Measurements from ENCODE around the gene PLEKHA5. TPM values are rescaled to one million over a fixed set of nuclear protein-coding genes. Genes with fewer than 3 reads are reported as not detected.
A peak's percentile ranks its signal among the peaks of the same experiment; 100 is the strongest.

PLEKHA5 gene
- total RNA-seq, 1 experiment from 2014 or later = 4.6 TPM

DNA sequence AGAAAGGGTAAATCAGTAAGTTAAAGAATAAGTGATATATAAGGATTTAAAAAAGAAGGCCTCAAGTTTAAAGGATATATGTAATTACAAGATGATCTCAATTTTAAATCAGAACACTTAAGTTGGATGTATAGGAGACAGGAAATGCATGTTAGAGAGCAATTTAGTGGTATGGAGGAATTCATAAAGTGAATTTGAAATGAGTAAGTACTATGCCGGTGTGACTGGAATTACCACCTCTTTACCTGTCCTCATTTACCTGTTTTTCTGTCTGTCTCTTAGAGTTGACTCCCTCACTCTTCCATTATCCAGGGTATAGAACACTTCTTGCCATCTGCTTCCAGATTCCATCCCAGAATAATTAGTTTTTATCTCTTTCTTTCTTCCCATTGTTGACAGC is 73.5 kb downstream of the PLEKHA5 start:
- H3K4me3 ChIP-seq = no peak overlapping the region
- no peak for DNase-seq
- no peaks in the 10 kb centered on the region for H3K36me3 ChIP-seq
- H3K9me3 ChIP-seq = no peaks in the 10 kb centered on the region
- no peaks in the 10 kb centered on the region for H3K27me3 ChIP-seq

DNA sequence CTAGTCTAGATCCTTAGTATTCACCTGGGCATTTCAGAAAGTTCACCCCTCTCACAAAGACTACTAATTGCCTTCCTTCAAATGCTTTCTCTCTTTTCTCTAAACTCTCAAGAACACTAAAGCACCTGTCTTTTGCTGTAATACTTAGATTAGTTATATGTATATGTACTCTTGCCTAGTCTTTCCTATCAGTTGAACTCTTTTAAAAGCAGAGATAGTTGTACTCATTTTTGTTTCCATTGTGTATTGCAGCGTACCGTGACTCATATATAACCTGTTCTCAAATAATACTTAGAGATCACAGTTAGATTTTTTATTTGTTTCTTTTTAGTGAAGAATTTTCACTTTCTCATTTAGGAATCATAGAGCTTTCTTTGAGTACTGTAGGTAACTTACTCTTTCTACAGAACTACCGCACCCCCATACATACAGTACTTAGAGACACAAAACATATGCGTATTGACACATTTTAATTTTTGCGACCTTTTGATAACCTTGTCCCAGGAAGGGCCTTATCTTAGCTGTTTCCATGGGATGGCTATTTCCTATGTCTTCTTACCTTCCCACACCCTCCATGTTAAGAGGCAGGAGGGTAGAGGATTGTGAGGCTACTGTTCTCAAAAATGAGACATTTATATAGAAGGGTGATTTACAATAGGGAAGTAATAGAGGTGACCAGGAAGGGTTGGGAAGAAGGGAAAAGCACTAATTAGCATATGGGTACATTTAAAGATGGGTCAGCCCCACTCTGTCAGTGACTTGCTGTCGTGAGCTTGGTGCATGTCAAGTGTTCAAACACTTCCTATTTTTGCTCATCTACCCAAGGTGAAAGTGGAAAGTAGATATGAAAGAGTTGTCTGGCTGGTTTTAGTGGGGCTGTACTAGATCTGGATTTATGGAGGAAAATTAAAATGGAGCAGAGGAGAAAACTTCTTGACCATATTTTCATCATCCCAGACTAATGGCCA is 74.3 kb downstream of the PLEKHA5 start:
- Histone ChIP-seq H3K9me3 (no peaks in the 10 kb centered on the region), H3K36me3 (no peaks in the 10 kb centered on the region), H3K27me3 (no peaks in the 10 kb centered on the region), H3K4me3 (no peak overlapping the region)
- DNase-seq = no peak

DNA sequence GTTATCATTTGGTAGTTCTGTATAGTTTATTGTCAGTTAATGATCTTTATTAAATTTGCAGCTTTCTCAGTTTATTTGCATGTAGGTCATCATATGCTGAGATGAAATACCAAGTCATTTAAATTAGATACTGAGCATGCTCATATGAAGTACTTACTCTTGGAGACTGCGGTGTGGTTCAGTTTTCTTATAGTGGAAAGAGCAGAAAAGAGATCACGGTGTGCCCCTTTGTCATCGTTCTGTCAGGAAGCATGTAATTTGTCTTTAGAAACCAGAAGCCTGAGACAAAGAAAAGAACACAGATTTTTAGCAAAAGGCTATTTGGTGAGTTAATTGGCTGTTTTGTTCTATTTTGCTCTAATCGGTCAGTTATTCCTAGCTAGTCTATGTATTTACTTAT is 75.6 kb downstream of the PLEKHA5 start:
- no peaks in the 10 kb centered on the region for H3K9me3 ChIP-seq
- DNase-seq = no peak
- no peaks in the 10 kb centered on the region for H3K27me3 ChIP-seq
- no peaks in the 10 kb centered on the region for H3K36me3 ChIP-seq
- H3K4me3 ChIP-seq = peak overlapping the region; percentile 38

DNA sequence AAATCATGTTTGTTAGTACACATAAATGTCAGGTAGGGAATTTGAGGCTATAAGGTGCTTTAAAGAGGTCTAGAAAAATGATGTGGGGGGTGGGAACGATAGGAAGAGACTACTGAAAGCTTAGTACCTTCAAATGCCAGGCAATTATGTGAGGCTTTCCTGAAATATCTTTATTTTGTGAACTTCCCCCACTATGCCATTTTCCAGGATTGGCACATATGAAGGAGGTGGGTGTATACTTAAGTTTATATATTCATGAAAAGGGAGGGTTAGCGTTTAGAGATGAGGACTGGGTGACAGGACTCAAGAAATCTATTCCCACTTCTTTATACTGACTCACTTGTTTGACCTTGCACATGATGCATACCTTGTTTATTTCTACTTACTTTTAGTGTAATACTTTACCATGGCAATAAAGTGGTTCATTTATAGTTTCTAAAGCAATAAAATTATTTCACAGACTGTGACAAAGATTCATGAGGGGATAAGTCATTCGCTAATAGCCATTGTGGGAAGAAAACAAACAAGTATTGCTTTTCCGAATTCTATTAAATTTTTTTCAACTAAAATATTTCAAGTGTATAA is 77.1 kb downstream of the PLEKHA5 start:
- Histone ChIP-seq H3K4me3 (no peak overlapping the region; the same call in 1 of the 2 replicates), H3K36me3 (no peaks in the 10 kb centered on the region), H3K9me3 (no peaks in the 10 kb centered on the region; the same call in 1 of the 2 replicates), H3K27me3 (no peaks in the 10 kb centered on the region)
- DNase-seq = no peak

DNA sequence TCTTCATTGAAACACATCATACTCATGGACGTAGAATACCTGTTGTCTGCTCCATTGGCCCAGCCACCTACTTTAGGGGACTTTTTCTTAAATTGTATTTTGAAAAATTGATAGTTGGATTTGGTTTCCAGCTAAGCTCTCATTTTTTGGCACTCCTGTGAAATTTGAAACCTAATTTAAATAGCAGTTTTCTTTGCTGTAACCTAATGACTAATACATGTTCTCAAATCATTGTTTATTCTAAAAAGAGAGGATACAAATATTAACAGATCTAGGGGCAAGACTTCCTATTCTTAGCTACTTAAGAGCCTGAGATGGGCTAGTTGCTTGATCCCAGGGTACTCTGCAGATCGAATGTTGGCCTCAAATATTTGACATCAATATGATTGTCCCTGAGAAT is 78.9 kb downstream of the PLEKHA5 start:
- Histone ChIP-seq H3K4me3 (no peak overlapping the region), H3K36me3 (no peaks in the 10 kb centered on the region), H3K27me3 (no peaks in the 10 kb centered on the region), H3K9me3 (no peaks in the 10 kb centered on the region; the same call in 1 of the 2 replicates)
- DNase-seq = no peak

DNA sequence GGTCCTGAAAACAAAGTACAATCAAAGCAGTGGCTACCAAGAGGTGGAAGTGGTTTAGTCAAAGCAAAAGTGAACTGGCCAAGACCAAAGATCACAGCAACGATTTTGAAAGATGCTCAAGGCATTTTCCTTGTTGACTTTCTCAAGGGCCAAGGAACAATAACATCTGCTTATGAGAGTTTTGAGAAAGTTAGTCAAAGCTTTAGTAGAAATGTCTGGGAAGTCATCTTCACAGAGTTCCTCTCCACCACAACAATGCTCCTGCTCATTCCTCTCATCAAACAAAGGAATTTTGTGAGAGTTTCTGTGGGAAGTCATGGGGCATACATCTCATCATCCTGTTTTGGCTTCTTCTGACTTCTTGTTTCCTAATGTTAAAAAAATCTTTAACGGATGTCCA is 80.1 kb downstream of the PLEKHA5 start:
- no peaks in the 10 kb centered on the region for H3K27me3 ChIP-seq
- H3K4me3 ChIP-seq = no peak overlapping the region
- no peak for DNase-seq
- H3K36me3 ChIP-seq = no peaks in the 10 kb centered on the region
- no peaks in the 10 kb centered on the region; the same call in 1 of the 2 replicates for H3K9me3 ChIP-seq

DNA sequence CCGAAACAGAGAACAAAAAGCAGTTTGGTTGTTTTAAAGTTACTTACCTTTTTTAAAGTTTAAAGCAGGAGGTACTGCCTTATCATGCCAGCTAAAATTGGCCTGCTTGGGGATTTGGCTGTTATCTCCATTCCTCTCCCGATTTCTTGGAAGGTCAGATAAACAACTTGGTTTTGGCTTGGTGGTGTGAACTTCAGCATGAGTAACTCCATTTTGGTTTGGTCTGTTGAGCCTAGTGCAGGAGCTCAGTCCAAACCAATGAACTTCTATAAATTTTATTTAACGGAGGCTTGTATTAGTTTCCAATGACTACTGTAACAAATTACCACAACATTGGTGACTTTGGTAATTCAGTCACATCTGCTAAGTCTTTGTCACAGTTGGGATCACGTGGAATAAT is 82.3 kb downstream of the PLEKHA5 start:
- DNase-seq = no peak
- Histone ChIP-seq H3K36me3 (no peaks in the 10 kb centered on the region), H3K9me3 (no peaks in the 10 kb centered on the region; the same call in 1 of the 2 replicates), H3K4me3 (no peak overlapping the region), H3K27me3 (no peaks in the 10 kb centered on the region)

DNA sequence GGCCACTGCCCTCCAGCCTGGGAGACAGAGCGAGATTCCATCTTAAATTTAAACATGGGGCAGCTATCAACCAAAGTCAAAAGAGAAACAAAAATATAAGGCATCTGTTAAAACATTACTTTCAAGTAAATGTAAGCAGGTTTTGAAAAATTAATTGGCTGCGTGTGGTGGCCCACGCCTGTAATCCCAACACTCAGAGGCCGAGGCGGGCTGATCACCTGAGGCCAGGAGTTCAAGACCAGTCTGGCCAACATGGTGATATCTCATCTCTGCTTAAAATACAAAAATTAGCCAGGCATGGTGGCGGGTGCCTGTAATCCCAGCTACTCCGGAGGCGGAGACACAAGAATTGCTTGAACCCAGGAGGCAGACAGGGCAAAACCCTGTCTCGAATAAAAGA is 82.7 kb downstream of the PLEKHA5 start:
- H3K4me3 ChIP-seq = no peak overlapping the region
- H3K9me3 ChIP-seq = no peaks in the 10 kb centered on the region; the same call in 1 of the 2 replicates
- no peaks in the 10 kb centered on the region for H3K36me3 ChIP-seq
- no peaks in the 10 kb centered on the region for H3K27me3 ChIP-seq
- DNase-seq = no peak

DNA sequence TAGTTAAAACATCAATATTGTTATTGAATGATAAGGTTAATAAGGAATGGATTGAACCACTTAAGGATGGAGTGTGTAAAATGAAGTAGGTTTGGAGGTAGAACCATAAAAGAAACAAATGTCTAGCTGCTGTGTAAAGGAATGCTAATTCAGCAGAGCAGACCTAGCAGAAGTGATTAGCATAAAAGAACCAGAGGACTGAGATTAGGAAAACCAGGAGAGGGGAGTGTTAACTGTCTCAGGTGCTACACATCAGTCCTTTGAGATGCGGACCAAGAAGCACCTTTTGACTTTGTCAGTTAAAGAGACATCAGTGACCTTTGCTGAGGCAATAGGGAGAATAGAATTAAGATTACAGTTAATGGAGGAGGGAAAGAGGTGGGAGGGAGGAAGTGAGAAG is 84.5 kb downstream of the PLEKHA5 start:
- Histone ChIP-seq H3K4me3 (no peak overlapping the region), H3K36me3 (no peaks in the 10 kb centered on the region), H3K27me3 (no peaks in the 10 kb centered on the region), H3K9me3 (no peaks in the 10 kb centered on the region; the same call in 1 of the 2 replicates)
- no peak for DNase-seq

DNA sequence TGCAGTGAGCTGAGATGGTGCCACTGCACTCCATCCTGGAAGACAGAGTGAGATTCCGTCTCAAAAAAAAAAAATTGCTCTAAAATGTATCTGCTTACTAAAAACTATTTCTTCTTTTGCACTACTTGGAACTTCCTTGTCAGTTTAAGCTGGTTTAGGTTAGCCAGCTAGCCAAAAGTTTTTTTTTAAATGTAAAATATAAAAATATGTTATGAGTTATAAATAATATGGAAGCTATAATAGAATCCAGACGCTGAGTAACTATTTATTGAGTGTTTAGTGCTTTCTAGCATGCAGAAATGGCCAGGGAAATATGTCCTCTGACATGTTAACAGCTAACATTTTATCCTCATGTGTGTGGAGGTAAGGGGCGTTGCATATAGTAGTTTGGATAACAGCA is 85.6 kb downstream of the PLEKHA5 start:
- DNase-seq = no peak
- Histone ChIP-seq H3K9me3 (no peaks in the 10 kb centered on the region; the same call in 1 of the 2 replicates), H3K4me3 (no peak overlapping the region), H3K36me3 (no peaks in the 10 kb centered on the region), H3K27me3 (no peaks in the 10 kb centered on the region)

DNA sequence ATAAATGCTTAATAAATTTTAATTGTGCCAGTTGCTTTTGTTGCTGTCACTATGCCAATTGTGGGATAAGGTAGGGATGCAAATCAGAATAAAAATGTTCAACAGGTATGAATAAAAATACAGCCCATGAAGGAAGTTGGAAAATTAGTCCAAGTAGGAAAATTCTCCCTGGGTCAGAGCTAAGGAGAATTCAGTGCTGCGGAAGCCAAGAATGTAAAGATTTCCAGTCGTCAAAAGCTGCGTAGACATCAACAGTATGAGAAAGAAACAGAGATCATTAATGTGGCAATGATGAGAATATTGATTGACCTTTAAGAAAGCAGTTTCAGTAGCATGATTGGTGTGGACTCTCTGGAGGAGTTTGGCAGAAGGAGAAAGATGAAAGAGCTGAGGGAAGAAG is 87.9 kb downstream of the PLEKHA5 start:
- Histone ChIP-seq H3K4me3 (no peak overlapping the region), H3K9me3 (peaks cover 12% of the 10 kb centered on the region), H3K27me3 (no peaks in the 10 kb centered on the region), H3K36me3 (no peaks in the 10 kb centered on the region)
- DNase-seq = no peak

DNA sequence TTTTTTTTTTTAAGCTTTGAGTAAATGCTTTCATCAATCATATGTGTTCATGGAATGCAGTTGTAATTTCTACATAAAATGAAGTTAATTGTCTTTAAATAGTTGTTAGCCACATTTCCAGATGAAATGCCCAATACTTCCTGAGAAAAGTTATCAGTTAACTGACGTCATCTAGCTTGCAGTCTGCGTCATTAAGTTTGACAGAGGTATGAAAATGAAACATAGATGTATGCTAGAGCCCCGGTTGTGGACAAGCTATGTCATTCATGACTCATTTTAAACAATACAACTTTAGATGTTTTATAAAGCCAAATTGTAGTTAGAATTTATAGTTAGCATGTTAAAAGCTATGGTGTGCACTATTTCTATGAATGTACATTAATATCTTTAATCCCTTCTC is 90.7 kb downstream of the PLEKHA5 start:
- Histone ChIP-seq H3K27me3 (no peaks in the 10 kb centered on the region), H3K4me3 (no peak overlapping the region), H3K9me3 (peaks cover 14% of the 10 kb centered on the region), H3K36me3 (no peaks in the 10 kb centered on the region)
- DNase-seq = no peak

DNA sequence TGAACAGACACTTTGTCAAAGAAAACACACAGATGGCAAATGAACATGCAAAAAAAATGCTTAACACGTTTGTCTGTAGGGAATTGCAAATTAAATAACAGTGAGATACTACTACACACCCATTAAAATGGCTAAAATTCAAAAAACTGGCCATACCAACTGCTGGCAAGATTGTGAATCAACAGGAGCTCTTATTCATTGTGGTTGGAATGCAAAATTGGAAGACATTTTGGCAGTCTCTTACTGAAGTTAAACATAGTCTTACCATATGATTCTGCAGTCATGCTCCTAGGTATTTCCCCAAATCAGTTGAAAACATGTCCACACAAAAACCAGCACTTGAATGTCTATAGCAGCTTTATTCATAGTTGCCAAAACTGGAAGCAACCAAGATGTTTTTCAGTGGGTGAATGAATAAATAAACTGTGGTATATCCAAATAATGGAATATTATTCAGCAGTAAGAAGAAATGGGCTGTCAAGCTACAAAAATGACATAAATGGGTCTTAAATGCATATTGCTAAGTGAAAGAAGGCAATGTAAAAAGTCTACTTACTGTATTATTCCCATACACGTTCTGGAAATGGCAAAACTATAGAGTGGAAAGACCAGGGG is 91.4 kb downstream of the PLEKHA5 start:
- Histone ChIP-seq H3K36me3 (no peaks in the 10 kb centered on the region), H3K4me3 (no peak overlapping the region), H3K9me3 (peaks cover 14% of the 10 kb centered on the region), H3K27me3 (no peaks in the 10 kb centered on the region)
- peak; percentile 30 for DNase-seq

DNA sequence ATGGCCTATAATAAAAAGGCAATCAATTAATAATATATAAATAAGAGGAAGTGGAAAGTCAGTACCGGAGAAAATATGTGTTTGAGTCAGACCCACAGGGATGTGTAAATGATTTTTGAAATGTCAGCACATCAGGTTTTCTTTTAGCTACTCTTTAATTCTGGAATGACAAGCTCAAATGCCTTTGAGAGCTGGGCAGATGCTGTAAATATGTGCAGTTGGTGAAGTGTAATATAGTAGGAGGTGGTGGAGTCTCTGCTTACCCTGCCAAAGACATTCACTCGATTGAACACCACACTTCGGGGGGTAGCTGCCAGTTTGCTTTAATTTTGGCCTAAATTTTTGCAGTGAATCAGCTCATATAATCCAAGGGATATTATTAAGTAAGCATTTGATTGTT is 93.0 kb downstream of the PLEKHA5 start:
- Histone ChIP-seq H3K9me3 (peaks cover 14% of the 10 kb centered on the region), H3K27me3 (no peaks in the 10 kb centered on the region), H3K36me3 (no peaks in the 10 kb centered on the region), H3K4me3 (no peak overlapping the region)
- DNase-seq = no peak

DNA sequence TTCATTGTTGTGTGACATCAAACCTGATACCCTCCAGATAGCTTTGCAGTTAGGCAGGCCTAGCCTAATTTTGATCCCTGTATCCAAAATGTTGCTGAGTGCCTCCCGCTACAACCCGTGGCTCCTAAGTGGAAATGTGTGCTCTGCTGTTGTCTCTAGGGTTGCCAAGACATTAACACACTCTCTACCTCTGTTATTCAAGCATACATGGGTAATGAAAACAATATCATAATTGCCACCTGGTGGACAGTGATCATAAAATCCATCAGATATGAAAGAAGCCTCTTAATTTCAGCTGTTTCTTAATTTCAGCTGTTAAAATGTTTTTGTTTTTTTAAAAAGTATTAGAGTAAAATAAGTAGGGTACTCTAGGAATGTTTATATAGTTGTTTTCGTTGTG is 93.5 kb downstream of the PLEKHA5 start:
- H3K36me3 ChIP-seq = no peaks in the 10 kb centered on the region
- H3K27me3 ChIP-seq = no peaks in the 10 kb centered on the region
- no peak for DNase-seq

DNA sequence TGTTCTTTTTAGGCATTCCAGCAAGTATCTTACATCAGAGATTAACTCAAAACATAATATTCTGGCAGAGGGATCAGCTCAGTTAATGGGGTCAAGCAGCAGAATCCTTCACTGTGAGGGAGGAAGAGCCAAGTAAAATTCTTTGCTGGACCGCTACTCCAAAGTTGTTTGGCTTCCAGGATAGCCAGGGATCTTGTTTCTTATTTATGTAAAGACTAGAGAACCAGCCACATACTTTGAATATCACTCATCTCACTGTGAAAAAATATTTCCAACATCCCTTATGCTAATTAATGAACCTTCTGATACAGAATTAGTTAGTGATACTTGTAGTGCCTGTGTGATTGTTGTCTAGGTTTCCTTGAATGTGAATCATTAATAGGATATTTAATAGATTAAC is 94.2 kb downstream of the PLEKHA5 start:
- peaks cover 14% of the 10 kb centered on the region for H3K9me3 ChIP-seq
- H3K27me3 ChIP-seq = no peaks in the 10 kb centered on the region
- DNase-seq = peak; percentile 32
- no peak overlapping the region for H3K4me3 ChIP-seq
- no peaks in the 10 kb centered on the region for H3K36me3 ChIP-seq

More for the DNA sequence above, 93.5 kb downstream of the PLEKHA5 start:
- no peak overlapping the region for H3K4me3 ChIP-seq
- H3K9me3 ChIP-seq = peaks cover 14% of the 10 kb centered on the region

DNA sequence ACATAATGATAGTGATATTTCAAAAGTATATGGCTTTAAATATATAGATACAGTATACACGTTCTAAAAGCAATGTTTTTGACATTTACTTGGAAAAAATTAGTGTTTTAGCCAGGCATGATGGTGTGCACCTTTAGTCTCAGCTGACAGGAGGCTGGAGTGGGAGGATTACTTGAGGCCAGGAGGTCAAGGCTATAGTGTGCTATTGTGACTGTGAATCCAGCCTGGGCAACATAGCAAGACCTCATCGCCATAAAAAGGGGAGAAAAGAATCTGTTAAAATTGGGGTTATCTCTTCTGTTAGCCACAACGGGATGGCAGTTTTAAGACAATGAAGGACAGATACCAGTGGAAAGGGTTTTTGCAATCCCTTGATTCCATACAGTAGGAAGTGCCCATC is 95.2 kb downstream of the PLEKHA5 start:
- H3K36me3 ChIP-seq = no peaks in the 10 kb centered on the region
- H3K9me3 ChIP-seq = peaks cover 15% of the 10 kb centered on the region
- no peaks in the 10 kb centered on the region for H3K27me3 ChIP-seq
- H3K4me3 ChIP-seq = no peak overlapping the region
- no peak for DNase-seq
